ENCODE data around the gene RPS3. TPM values are rescaled to one million over a fixed set of nuclear protein-coding genes. Genes with fewer than 3 reads are reported as not detected.

RPS3 gene
- total and polyA plus RNA-seq, 2 of the 13 experiments (the other 11 are each of a cell fraction or from before 2014, with no cell fraction given), result 2,143 to 3,616 TPM

DNA sequence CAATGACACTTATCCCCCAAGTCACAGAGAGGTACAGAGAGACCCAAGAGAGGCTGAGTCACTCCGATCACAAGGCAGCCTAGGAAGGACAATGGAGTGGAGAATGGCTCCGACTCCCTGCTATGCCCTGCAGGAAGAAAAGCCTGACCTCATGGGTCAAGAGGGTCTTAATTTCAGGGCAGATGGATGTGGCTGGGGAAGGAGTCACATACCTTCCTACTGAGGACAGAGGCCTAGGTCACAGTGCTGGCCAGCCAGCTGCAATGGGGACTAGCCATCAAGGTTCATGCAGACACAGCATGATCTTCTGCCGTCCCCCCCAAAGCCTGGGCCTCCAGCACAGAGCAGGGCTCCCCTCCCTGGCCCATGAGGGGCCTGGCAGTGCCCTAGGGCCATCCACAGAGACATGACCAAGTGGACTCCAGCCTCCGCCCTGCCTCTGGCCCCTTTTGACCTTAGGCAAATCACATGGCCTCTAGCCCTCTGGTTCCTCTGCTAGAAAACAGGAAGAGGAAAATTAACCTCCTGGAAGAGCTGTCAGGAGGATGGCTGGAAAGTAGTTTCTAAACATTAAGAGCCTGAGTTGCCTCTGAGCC, 49.7 kb upstream of the RPS3 start (continued):
- TF ChIP-seq, protein P1, sequence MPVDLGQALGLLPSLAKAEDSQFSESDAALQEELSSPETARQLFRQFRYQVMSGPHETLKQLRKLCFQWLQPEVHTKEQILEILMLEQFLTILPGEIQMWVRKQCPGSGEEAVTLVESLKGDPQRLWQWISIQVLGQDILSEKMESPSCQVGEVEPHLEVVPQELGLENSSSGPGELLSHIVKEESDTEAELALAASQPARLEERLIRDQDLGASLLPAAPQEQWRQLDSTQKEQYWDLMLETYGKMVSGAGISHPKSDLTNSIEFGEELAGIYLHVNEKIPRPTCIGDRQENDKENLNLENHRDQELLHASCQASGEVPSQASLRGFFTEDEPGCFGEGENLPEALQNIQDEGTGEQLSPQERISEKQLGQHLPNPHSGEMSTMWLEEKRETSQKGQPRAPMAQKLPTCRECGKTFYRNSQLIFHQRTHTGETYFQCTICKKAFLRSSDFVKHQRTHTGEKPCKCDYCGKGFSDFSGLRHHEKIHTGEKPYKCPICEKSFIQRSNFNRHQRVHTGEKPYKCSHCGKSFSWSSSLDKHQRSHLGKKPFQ (CRISPR knock-in tag; IDR thresholded peaks at IDR 0.05; ENCODE audit: insufficient replicate concordance), result no peak
- TF ChIP-seq ZNF274 (CRISPR knock-in tag; IDR thresholded peaks at IDR 0.05), result peak; percentile 35; the same call in 1 of the 2 replicates
- no peak; the same call in 1 of the 2 replicates for TF ChIP-seq GLI4 (CRISPR knock-in tag; IDR thresholded peaks at IDR 0.05; ENCODE audit: borderline replicate concordance)
- TF ChIP-seq ZNF549 (CRISPR knock-in tag; IDR thresholded peaks at IDR 0.05), result no peak
- TF ChIP-seq ZNF17 (CRISPR knock-in tag; IDR thresholded peaks at IDR 0.05), result no peak
- TF ChIP-seq RNF2 (conservative IDR thresholded peaks at IDR 0.05; ENCODE audit: low read depth), result no peak
- TF ChIP-seq, protein P2, sequence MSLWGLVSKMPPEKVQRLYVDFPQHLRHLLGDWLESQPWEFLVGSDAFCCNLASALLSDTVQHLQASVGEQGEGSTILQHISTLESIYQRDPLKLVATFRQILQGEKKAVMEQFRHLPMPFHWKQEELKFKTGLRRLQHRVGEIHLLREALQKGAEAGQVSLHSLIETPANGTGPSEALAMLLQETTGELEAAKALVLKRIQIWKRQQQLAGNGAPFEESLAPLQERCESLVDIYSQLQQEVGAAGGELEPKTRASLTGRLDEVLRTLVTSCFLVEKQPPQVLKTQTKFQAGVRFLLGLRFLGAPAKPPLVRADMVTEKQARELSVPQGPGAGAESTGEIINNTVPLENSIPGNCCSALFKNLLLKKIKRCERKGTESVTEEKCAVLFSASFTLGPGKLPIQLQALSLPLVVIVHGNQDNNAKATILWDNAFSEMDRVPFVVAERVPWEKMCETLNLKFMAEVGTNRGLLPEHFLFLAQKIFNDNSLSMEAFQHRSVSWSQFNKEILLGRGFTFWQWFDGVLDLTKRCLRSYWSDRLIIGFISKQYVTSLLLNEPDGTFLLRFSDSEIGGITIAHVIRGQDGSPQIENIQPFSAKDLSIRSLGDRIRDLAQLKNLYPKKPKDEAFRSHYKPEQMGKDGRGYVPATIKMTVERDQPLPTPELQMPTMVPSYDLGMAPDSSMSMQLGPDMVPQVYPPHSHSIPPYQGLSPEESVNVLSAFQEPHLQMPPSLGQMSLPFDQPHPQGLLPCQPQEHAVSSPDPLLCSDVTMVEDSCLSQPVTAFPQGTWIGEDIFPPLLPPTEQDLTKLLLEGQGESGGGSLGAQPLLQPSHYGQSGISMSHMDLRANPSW (CRISPR knock-in tag; IDR thresholded peaks at IDR 0.05; ENCODE audit: borderline replicate concordance), result no peak
- no peak for TF ChIP-seq NR3C1 (CRISPR knock-in tag; IDR thresholded peaks at IDR 0.05)
- no peak for TF ChIP-seq SALL2 (CRISPR knock-in tag; IDR thresholded peaks at IDR 0.05)
- no peak for TF ChIP-seq PHF8 (CRISPR knock-in tag; IDR thresholded peaks at IDR 0.05)
- TF ChIP-seq, protein P3, sequence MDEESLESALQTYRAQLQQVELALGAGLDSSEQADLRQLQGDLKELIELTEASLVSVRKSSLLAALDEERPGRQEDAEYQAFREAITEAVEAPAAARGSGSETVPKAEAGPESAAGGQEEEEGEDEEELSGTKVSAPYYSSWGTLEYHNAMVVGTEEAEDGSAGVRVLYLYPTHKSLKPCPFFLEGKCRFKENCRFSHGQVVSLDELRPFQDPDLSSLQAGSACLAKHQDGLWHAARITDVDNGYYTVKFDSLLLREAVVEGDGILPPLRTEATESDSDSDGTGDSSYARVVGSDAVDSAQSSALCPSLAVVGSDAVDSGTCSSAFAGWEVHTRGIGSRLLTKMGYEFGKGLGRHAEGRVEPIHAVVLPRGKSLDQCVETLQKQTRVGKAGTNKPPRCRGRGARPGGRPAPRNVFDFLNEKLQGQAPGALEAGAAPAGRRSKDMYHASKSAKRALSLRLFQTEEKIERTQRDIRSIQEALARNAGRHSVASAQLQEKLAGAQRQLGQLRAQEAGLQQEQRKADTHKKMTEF (CRISPR knock-in tag; IDR thresholded peaks at IDR 0.05), result no peak
- no peak for TF ChIP-seq ZNF530 (CRISPR knock-in tag; IDR thresholded peaks at IDR 0.05; ENCODE audit: low read depth)
- no peak for TF ChIP-seq SP4 (CRISPR knock-in tag; IDR thresholded peaks at IDR 0.05)
- TF ChIP-seq TEAD2 (CRISPR knock-in tag; IDR thresholded peaks at IDR 0.05), result no peak
- no peak for TF ChIP-seq SRSF4 (IDR thresholded peaks at IDR 0.05; ENCODE audit: low read depth, low read length, poor library complexity, severe bottlenecking)
- no peak for TF ChIP-seq KDM5B (CRISPR knock-in tag; IDR thresholded peaks at IDR 0.05; ENCODE audit: borderline replicate concordance)
- TF ChIP-seq, protein P4, sequence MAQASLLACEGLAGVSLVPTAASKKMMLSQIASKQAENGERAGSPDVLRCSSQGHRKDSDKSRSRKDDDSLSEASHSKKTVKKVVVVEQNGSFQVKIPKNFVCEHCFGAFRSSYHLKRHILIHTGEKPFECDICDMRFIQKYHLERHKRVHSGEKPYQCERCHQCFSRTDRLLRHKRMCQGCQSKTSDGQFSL (CRISPR knock-in tag; IDR thresholded peaks at IDR 0.05), result no peak
- TF ChIP-seq, protein P5, sequence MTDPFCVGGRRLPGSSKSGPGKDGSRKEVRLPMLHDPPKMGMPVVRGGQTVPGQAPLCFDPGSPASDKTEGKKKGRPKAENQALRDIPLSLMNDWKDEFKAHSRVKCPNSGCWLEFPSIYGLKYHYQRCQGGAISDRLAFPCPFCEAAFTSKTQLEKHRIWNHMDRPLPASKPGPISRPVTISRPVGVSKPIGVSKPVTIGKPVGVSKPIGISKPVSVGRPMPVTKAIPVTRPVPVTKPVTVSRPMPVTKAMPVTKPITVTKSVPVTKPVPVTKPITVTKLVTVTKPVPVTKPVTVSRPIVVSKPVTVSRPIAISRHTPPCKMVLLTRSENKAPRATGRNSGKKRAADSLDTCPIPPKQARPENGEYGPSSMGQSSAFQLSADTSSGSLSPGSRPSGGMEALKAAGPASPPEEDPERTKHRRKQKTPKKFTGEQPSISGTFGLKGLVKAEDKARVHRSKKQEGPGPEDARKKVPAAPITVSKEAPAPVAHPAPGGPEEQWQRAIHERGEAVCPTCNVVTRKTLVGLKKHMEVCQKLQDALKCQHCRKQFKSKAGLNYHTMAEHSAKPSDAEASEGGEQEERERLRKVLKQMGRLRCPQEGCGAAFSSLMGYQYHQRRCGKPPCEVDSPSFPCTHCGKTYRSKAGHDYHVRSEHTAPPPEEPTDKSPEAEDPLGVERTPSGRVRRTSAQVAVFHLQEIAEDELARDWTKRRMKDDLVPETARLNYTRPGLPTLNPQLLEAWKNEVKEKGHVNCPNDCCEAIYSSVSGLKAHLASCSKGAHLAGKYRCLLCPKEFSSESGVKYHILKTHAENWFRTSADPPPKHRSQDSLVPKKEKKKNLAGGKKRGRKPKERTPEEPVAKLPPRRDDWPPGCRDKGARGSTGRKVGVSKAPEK (CRISPR knock-in tag; IDR thresholded peaks at IDR 0.05; ENCODE audit: borderline replicate concordance), result no peak
- TF ChIP-seq, protein P6, sequence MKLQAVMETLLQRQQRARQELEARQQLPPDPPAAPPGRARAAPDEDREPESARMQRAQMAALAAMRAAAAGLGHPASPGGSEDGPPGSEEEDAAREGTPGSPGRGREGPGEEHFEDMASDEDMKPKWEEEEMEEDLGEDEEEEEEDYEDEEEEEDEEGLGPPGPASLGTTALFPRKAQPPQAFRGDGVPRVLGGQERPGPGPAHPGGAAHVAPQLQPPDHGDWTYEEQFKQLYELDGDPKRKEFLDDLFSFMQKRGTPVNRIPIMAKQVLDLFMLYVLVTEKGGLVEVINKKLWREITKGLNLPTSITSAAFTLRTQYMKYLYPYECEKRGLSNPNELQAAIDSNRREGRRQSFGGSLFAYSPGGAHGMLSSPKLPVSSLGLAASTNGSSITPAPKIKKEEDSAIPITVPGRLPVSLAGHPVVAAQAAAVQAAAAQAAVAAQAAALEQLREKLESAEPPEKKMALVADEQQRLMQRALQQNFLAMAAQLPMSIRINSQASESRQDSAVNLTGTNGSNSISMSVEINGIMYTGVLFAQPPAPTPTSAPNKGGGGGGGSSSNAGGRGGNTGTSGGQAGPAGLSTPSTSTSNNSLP (IDR thresholded peaks at IDR 0.05; ENCODE audit: low read depth, low read length), result no peak

Measured in HepG2 (cell line).